ENCODE measurements around the gene RERE. TPM values are rescaled to one million over a fixed set of nuclear protein-coding genes. Genes with fewer than 3 reads are reported as not detected.
A peak's percentile ranks its signal among the peaks of the same experiment; 100 is the strongest.

RERE gene
- total RNA-seq, 1 donor from 2014 or later: 124 TPM

- peak overlapping the region; percentile 26 for H3K4me2 ChIP-seq (ENCODE audit: low read length)
- FAIRE-seq (peak; percentile 34), DNase-seq (ENCODE audit: low read depth) (peak; percentile 79)
- Mint-ChIP-seq H3K36me3 (ENCODE audit: low read depth, unreplicated experiment) (peaks cover 6% of the 10 kb centered on the region), H3K9me3 (ENCODE audit: unreplicated experiment) (no peaks in the 10 kb centered on the region), H3K4me1 (ENCODE audit: low read depth, unreplicated experiment) (peaks cover 38% of the 10 kb centered on the region), H3K27ac (ENCODE audit: unreplicated experiment) (peak overlapping the region; percentile 87), H3K4me3 (ENCODE audit: unreplicated experiment) (no peak overlapping the region), H3K27me3 (ENCODE audit: low read depth, unreplicated experiment) (no peaks in the 10 kb centered on the region)
- H3K79me2 ChIP-seq (ENCODE audit: insufficient read depth, low read length): peaks cover 3% of the 10 kb centered on the region
- H3K36me3 ChIP-seq (ENCODE audit: insufficient read depth, low read length): no peaks in the 10 kb centered on the region
- H3K27ac ChIP-seq (ENCODE audit: low read depth, low read length): no peak overlapping the region
- H3K4me3 ChIP-seq (ENCODE audit: insufficient read depth, low read depth, low read length): no peak overlapping the region
- H3K4me1 ChIP-seq (ENCODE audit: insufficient read depth, low read length): peaks cover 11% of the 10 kb centered on the region
- H3K9me3 ChIP-seq (ENCODE audit: insufficient read depth, low read depth, low read length): no peaks in the 10 kb centered on the region
- H4K20me1 ChIP-seq (ENCODE audit: insufficient read depth, low read length): peaks cover 18% of the 10 kb centered on the region
- TF ChIP-seq EZH2 (IDR thresholded peaks at IDR 0.05; ENCODE audit: insufficient read depth, low read length) (no peak), CTCF (IDR thresholded peaks at IDR 0.05; ENCODE audit: insufficient read depth, low read depth, low read length) (no peak)
- no peak overlapping the region for H2AFZ ChIP-seq (ENCODE audit: low read depth, low read length)
- H3K9ac ChIP-seq (ENCODE audit: low read length): no peak overlapping the region
- H3K27me3 ChIP-seq (ENCODE audit: insufficient read depth, low read length): no peaks in the 10 kb centered on the region
These were observed 340.1 kb downstream of the RERE start for GRCh38 chr1:8477166-8477982.

GRCh38 chr1:8476006-8476405, 341.4 kb downstream of the RERE start:
- H3K79me2 ChIP-seq (ENCODE audit: insufficient read depth, low read length): peaks cover 3% of the 10 kb centered on the region
- DNase-seq (ENCODE audit: low read depth): no peak
- H3K9me3 ChIP-seq (ENCODE audit: insufficient read depth, low read depth, low read length): no peaks in the 10 kb centered on the region
- no peaks in the 10 kb centered on the region for H3K9me3 Mint-ChIP-seq (ENCODE audit: unreplicated experiment)
- peaks cover 11% of the 10 kb centered on the region for H3K4me1 ChIP-seq (ENCODE audit: insufficient read depth, low read length)
- peaks cover 18% of the 10 kb centered on the region for H4K20me1 ChIP-seq (ENCODE audit: insufficient read depth, low read length)
- H3K27ac Mint-ChIP-seq (ENCODE audit: unreplicated experiment): no peak overlapping the region
- no peaks in the 10 kb centered on the region for H3K36me3 ChIP-seq (ENCODE audit: insufficient read depth, low read length)
- H3K27me3 ChIP-seq (ENCODE audit: insufficient read depth, low read length): no peaks in the 10 kb centered on the region
- H3K4me1 Mint-ChIP-seq (ENCODE audit: low read depth, unreplicated experiment): peaks cover 30% of the 10 kb centered on the region
- peaks cover 3% of the 10 kb centered on the region for H3K36me3 Mint-ChIP-seq (ENCODE audit: low read depth, unreplicated experiment)
- no peak overlapping the region for H3K27ac ChIP-seq (ENCODE audit: low read depth, low read length)
- no peak overlapping the region for H3K4me2 ChIP-seq (ENCODE audit: low read length)
- FAIRE-seq: no peak
- H2AFZ ChIP-seq (ENCODE audit: low read depth, low read length): no peak overlapping the region
- H3K4me3 ChIP-seq (ENCODE audit: insufficient read depth, low read depth, low read length): no peak overlapping the region
- no peaks in the 10 kb centered on the region for H3K27me3 Mint-ChIP-seq (ENCODE audit: low read depth, unreplicated experiment)
- no peak overlapping the region for H3K9ac ChIP-seq (ENCODE audit: low read length)
- TF ChIP-seq CTCF (IDR thresholded peaks at IDR 0.05; ENCODE audit: insufficient read depth, low read depth, low read length) (no peak), EZH2 (IDR thresholded peaks at IDR 0.05; ENCODE audit: insufficient read depth, low read length) (no peak)
- no peak overlapping the region for H3K4me3 Mint-ChIP-seq (ENCODE audit: unreplicated experiment)

- Histone ChIP-seq H3K4me2 (ENCODE audit: low read length) (no peak overlapping the region), H3K4me1 (ENCODE audit: insufficient read depth, low read length) (peaks cover 11% of the 10 kb centered on the region), H3K27me3 (ENCODE audit: insufficient read depth, low read length) (no peaks in the 10 kb centered on the region), H4K20me1 (ENCODE audit: insufficient read depth, low read length) (peaks cover 18% of the 10 kb centered on the region), H3K9ac (ENCODE audit: low read length) (no peak overlapping the region), H2AFZ (ENCODE audit: low read depth, low read length) (no peak overlapping the region), H3K79me2 (ENCODE audit: insufficient read depth, low read length) (peaks cover under 1% of the 10 kb centered on the region), H3K27ac (ENCODE audit: low read depth, low read length) (no peak overlapping the region), H3K4me3 (ENCODE audit: insufficient read depth, low read depth, low read length) (no peak overlapping the region), H3K36me3 (ENCODE audit: insufficient read depth, low read length) (no peaks in the 10 kb centered on the region), H3K9me3 (ENCODE audit: insufficient read depth, low read depth, low read length) (no peaks in the 10 kb centered on the region)
- no peak overlapping the region for H3K27ac Mint-ChIP-seq (ENCODE audit: unreplicated experiment)
- H3K9me3 Mint-ChIP-seq (ENCODE audit: unreplicated experiment): no peaks in the 10 kb centered on the region
- H3K4me3 Mint-ChIP-seq (ENCODE audit: unreplicated experiment): no peak overlapping the region
- DNase-seq (ENCODE audit: low read depth) (no peak), FAIRE-seq (no peak)
- TF ChIP-seq EZH2 (IDR thresholded peaks at IDR 0.05; ENCODE audit: insufficient read depth, low read length): no peak
- TF ChIP-seq CTCF (IDR thresholded peaks at IDR 0.05; ENCODE audit: insufficient read depth, low read depth, low read length): no peak
- H3K4me1 Mint-ChIP-seq (ENCODE audit: low read depth, unreplicated experiment): peaks cover 30% of the 10 kb centered on the region
- H3K27me3 Mint-ChIP-seq (ENCODE audit: low read depth, unreplicated experiment): no peaks in the 10 kb centered on the region
- peaks cover 8% of the 10 kb centered on the region for H3K36me3 Mint-ChIP-seq (ENCODE audit: low read depth, unreplicated experiment)
These were observed 343.1 kb downstream of the RERE start for GRCh38 chr1:8474369-8474768.
